IMR-90 (cell line): Measurements from ENCODE around the gene RNPEPL1. TPM values are rescaled to one million over a fixed set of nuclear protein-coding genes. Genes with fewer than 3 reads are reported as not detected.

Experiments
- ATAC-seq: fragments of 200-7000 bp; cut with Tn5 transposase; 2 replicates; pipeline ENCODE4 v1.9.1; 2020; ENCODE audit warnings: low read depth, mild to moderate bottlenecking, moderate library complexity
- BruUV-seq: library from RNA; stranded (reverse); fragments of 400-500 nt; replicated peaks from 2 replicates; lab custom pipeline; 2021; lab: Mats Ljungman, UMichigan
- CTCF ChIA-PET: fragments of 300-600 bp; formaldehyde crosslinking; extraction: SDS; loops from one replicate; lab custom pipeline; 2021; ENCODE audit warnings: antibody characterized with exemption; lab: Yijun Ruan, JAX
- POLR2A ChIA-PET: fragments of 300-600 bp; sonication (Branson Sonifier 250); formaldehyde crosslinking; loops from one replicate; lab custom pipeline; 2022; ENCODE audit warnings: antibody characterized with exemption; ENCODE audit not compliant: unreplicated experiment; lab: Charles Lee
- DNase-seq: peaks from one replicate; pipeline ENCODE4 v3.0.0; 2013
- H2AFZ ChIP-seq: replicated peaks from 2 replicates; pipeline ENCODE3; 2013; ENCODE audit warnings: low read length, mild to moderate bottlenecking; ENCODE audit not compliant: poor library complexity
- H2AK5ac ChIP-seq: 2 replicates; pipeline ENCODE4 v1.6.1; 2013; ENCODE audit warnings: low read depth, low read length, inconsistent platforms
- H2AK9ac ChIP-seq: replicated peaks from 2 replicates; pipeline ENCODE3; 2013; ENCODE audit warnings: mild to moderate bottlenecking, low read depth, low read length, moderate library complexity; ENCODE audit not compliant: poor library complexity
- H2BK120ac ChIP-seq: 2 replicates; pipeline ENCODE4 v1.6.1; 2013; ENCODE audit warnings: low read depth, low read length, inconsistent platforms
- H2BK15ac ChIP-seq: 3 replicates; pipeline ENCODE4 v1.6.1; 2013; ENCODE audit warnings: low read depth, low read length, inconsistent platforms
- H2BK20ac ChIP-seq: 2 replicates; pipeline ENCODE4 v1.6.1; 2013; ENCODE audit warnings: low read depth, mild to moderate bottlenecking, inconsistent platforms, low read length, moderate library complexity
- H2BK5ac ChIP-seq: 2 replicates; pipeline ENCODE4 v1.6.1; 2013; ENCODE audit warnings: mild to moderate bottlenecking, low read depth, low read length, inconsistent platforms; ENCODE audit not compliant: poor library complexity, severe bottlenecking
- H3K14ac ChIP-seq: replicated peaks from 2 replicates; pipeline ENCODE4 v1.6.1; 2013; ENCODE audit warnings: low read depth, low read length, inconsistent platforms
- H3K18ac ChIP-seq: 2 replicates; pipeline ENCODE4 v1.6.1; 2013; ENCODE audit warnings: low read depth, low read length, control low read depth
- H3K23ac ChIP-seq: 2 replicates; pipeline ENCODE4 v1.6.1; 2013; ENCODE audit warnings: low read depth, low read length, inconsistent platforms
- H3K27ac ChIP-seq: 2 replicates; pipeline ENCODE4 v1.5.1; 2013; ENCODE audit warnings: mild to moderate bottlenecking, control low read depth, low read length; ENCODE audit not compliant: insufficient read depth
- H3K27me3 ChIP-seq: 2 replicates; pipeline ENCODE4 v1.6.1; 2013; ENCODE audit warnings: low read length; ENCODE audit not compliant: control insufficient read depth, insufficient read depth
- H3K36me3 ChIP-seq: 2 replicates; pipeline ENCODE4 v1.6.1; 2013; ENCODE audit warnings: low read length, mixed read lengths; ENCODE audit not compliant: control insufficient read depth, insufficient read depth
- H3K4ac ChIP-seq: 2 replicates; pipeline ENCODE4 v1.6.1; 2013; ENCODE audit warnings: low read depth, low read length, inconsistent platforms
- H3K4me1 ChIP-seq: 2 replicates; pipeline ENCODE4 v1.6.1; 2013; ENCODE audit warnings: low read length, mixed read lengths; ENCODE audit not compliant: control insufficient read depth, insufficient read depth
- H3K4me2 ChIP-seq: 2 replicates; pipeline ENCODE4 v1.6.1; 2013; ENCODE audit warnings: low read depth, mild to moderate bottlenecking, control low read depth, low read length, moderate library complexity
- H3K4me3 ChIP-seq: 2 replicates; pipeline ENCODE4 v1.5.1; 2013; ENCODE audit warnings: low read depth, mild to moderate bottlenecking, control low read depth, low read length, moderate library complexity; ENCODE audit not compliant: insufficient read depth
- H3K56ac ChIP-seq: 2 replicates; pipeline ENCODE4 v1.6.1; 2013; ENCODE audit warnings: low read length, inconsistent platforms; ENCODE audit not compliant: insufficient read depth; ENCODE audit errors: extremely low read depth
- H3K79me1 ChIP-seq, 2 experiments: 2 replicates each; pipeline ENCODE4 v1.6.1; 2013; ENCODE audit warnings: low read length in 2 of 2, inconsistent platforms in 1 of 2, low read depth in 1 of 2
- H3K9ac ChIP-seq: 2 replicates; pipeline ENCODE4 v1.6.1; 2013; ENCODE audit warnings: low read depth, low read length, control low read depth
- H3K9me1 ChIP-seq: 2 replicates; pipeline ENCODE4 v1.6.1; 2013; ENCODE audit warnings: low read length, inconsistent platforms; ENCODE audit not compliant: insufficient read depth
- H3K9me3 ChIP-seq: 2 replicates; pipeline ENCODE4 v1.6.1; 2013; ENCODE audit warnings: low read length; ENCODE audit not compliant: control insufficient read depth, insufficient read depth
- H4K20me1 ChIP-seq: 2 replicates; pipeline ENCODE4 v1.6.1; 2013; ENCODE audit warnings: low read length, inconsistent platforms; ENCODE audit not compliant: insufficient read depth
- H4K5ac ChIP-seq: 2 replicates; pipeline ENCODE4 v1.6.1; 2013; ENCODE audit warnings: mild to moderate bottlenecking, low read depth, low read length, control low read depth
- H4K8ac ChIP-seq, 2 experiments: 2 replicates each; pipeline ENCODE4 v1.6.1; 2013; ENCODE audit warnings: low read depth in 2 of 2, low read length in 2 of 2, control low read depth in 1 of 2, inconsistent platforms in 1 of 2
- H4K91ac ChIP-seq: 2 replicates; pipeline ENCODE4 v1.6.1; 2013; ENCODE audit warnings: low read depth, low read length, inconsistent platforms; ENCODE audit not compliant: insufficient read depth
- BHLHE40 ChIP-seq: fragments of 150-350 bp; IDR thresholded peaks from 2 replicates; pipeline ENCODE4 v1.6.1; 2016; ENCODE audit warnings: mild to moderate bottlenecking, low read depth, low read length
- CEBPB ChIP-seq: IDR thresholded peaks from 2 replicates; pipeline ENCODE4 v1.6.1; 2012; ENCODE audit warnings: low read depth, low read length, improper control_type of control experiment
- CHD1 ChIP-seq: IDR thresholded peaks from 2 replicates; pipeline ENCODE4 v1.6.1; 2012; ENCODE audit warnings: low read depth, low read length, improper control_type of control experiment
- MAFK ChIP-seq: IDR thresholded peaks from 2 replicates; pipeline ENCODE4 v1.6.1; 2012; ENCODE audit warnings: low read depth, low read length, improper control_type of control experiment
- MAZ ChIP-seq: IDR thresholded peaks from 2 replicates; pipeline ENCODE4 v1.6.1; 2012; ENCODE audit warnings: low read depth, mild to moderate bottlenecking, low read length, improper control_type of control experiment, moderate library complexity, borderline replicate concordance
- MXI1 ChIP-seq: IDR thresholded peaks from 2 replicates; pipeline ENCODE4 v1.6.1; 2012; ENCODE audit warnings: low read depth, mild to moderate bottlenecking, low read length, moderate library complexity, borderline replicate concordance
- NFE2L2 ChIP-seq: fragments of 150-350 bp; IDR thresholded peaks from 2 replicates; pipeline ENCODE4 v1.6.1; 2016; ENCODE audit warnings: low read depth, mild to moderate bottlenecking, low read length
- POLR2A ChIP-seq: IDR thresholded peaks from 2 replicates; pipeline ENCODE4 v1.6.1; 2012; ENCODE audit warnings: mild to moderate bottlenecking, low read depth, low read length
- RAD21 ChIP-seq: IDR thresholded peaks from 2 replicates; pipeline ENCODE4 v1.6.1; 2012; ENCODE audit warnings: low read length, improper control_type of control experiment
- RCOR1 ChIP-seq: IDR thresholded peaks from 2 replicates; pipeline ENCODE4 v1.6.1; 2012; ENCODE audit warnings: mild to moderate bottlenecking, low read length, improper control_type of control experiment; ENCODE audit not compliant: insufficient replicate concordance
- RFX5 ChIP-seq: IDR thresholded peaks from 2 replicates; pipeline ENCODE4 v1.8.0; 2012; ENCODE audit warnings: low read depth, mild to moderate bottlenecking, low read length, moderate library complexity
- SMC3 ChIP-seq: fragments of 150-350 bp; IDR thresholded peaks from 2 replicates; pipeline ENCODE4 v1.6.1; 2016; ENCODE audit warnings: low read depth, mild to moderate bottlenecking, antibody characterized with exemption, low read length, moderate library complexity
- WGBS, 2 experiments: methylation state at CpG; one replicate each; pipeline versions ENCODE4 v1.1.5 to v1.1.7; 2013; ENCODE audit warnings: missing lambda C conversion rate in 2 of 2; ENCODE audit not compliant: insufficient read length in 1 of 2; ENCODE audit errors: extremely low coverage in 2 of 2; 5-methylcytosine and 5-hydroxymethylcytosine counted together
- dilution Hi-C: fragments of 300-500 bp; cut with HindIII; formaldehyde crosslinking; loops from one replicate; pipeline ENCODE4 v1.14.3; 2018; ENCODE audit warnings: low sequenced_read_pairs; ENCODE audit not compliant: unreplicated experiment
- in situ Hi-C: fragments of 300-500 bp; cut with MboI; formaldehyde crosslinking; loops from 3 replicates; pipeline ENCODE4 v1.14.3; 2019; ENCODE audit warnings: low sequenced_read_pairs, inconsistent platforms, mixed read lengths
- intact Hi-C: fragments of 100-400 bp; cut with micrococcal nuclease; formaldehyde crosslinking; loops from 2 replicates; pipeline ENCODE4 v1.10.0; 2022
- polyA plus RNA-seq, 3 experiments: library from polyadenylated mRNA; depleted of rRNA; stranded (reverse); fragments of >200 nt; gene quantifications; 2 replicates each; pipeline ENCODE4 v1.2.3, GENCODE V29; 2012; ENCODE audit warnings: low replicate concordance in 1 of 3
- total RNA-seq: library from RNA; depleted of rRNA; stranded (reverse); fragments of >200 nt; gene quantifications from 2 replicates; pipeline ENCODE4 v1.2.3, GENCODE V29; 2012
- TF ChIP-seq, protein P1 (sequence below): fragments of 150-350 bp; IDR thresholded peaks from 2 replicates; pipeline ENCODE4 v1.6.1; 2016; ENCODE audit warnings: low read depth, mild to moderate bottlenecking, low read length, moderate library complexity, borderline replicate concordance
- TF ChIP-seq, protein P2 (sequence below): conservative IDR thresholded peaks from 2 replicates; pipeline ENCODE4 v1.5.1; 2012; ENCODE audit warnings: mild to moderate bottlenecking, low read depth, low read length, improper control_type of control experiment
- TF ChIP-seq, protein P3 (sequence below): fragments of 150-350 bp; IDR thresholded peaks from 2 replicates; pipeline ENCODE4 v1.6.1; 2017; ENCODE audit warnings: mild to moderate bottlenecking, antibody characterized with exemption, low read length, low read depth

RNPEPL1 gene
- total and polyA plus RNA-seq, 2 of the 4 experiments (the other 2 are of a cell fraction), result 3.8 to 18.7 TPM

DNA sequence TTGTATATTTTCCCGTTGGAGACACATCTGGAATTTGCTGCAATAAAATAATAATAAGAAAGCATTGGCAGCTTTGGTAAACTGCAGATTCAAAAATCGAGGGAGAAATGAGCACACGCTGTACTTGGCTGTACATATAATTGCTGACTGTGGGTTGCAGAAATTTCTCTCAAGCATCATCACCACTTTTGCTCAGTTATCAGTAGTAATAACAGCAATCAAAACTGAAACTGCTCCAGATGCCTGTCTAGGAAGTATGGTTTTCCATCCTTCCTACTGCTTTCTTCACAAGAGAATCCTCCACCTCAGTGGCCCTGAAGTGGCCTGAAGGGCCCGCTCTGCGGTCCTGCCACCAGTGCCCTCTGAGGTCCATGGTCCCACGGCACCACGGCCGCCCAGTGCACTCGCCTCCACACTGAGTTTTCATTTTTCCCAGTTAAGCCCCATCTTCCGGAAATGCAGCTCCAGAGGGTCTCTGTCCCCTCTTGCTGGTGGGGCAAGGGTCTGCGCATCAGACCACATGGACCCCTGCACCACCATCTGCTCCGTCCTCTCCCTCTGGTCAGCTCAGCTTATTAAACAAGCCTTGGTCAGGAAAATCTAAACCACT lies 4.2 kb upstream of the RNPEPL1 start:
- ChIA-PET CTCF (no interaction called here), POLR2A (no interaction called here)
- Histone ChIP-seq H3K27me3 (no peaks in the 10 kb centered on the region), H3K56ac (no peak overlapping the region), H2BK15ac (peak overlapping the region; percentile 74; the same call in 2 of the 3 replicates), H3K36me3 (no peaks in the 10 kb centered on the region; the same call in 1 of the 2 replicates), H3K23ac (no peak overlapping the region), H3K79me1 (peaks cover 18 to 63% of the 10 kb centered on the region in 2 experiments), H4K5ac (peak overlapping the region; percentile 16; the same call in 1 of the 2 replicates), H3K9me3 (no peaks in the 10 kb centered on the region), H3K4me3 (no peak overlapping the region), H2AK5ac (peak overlapping the region; percentile 95), H2AK9ac (no peak overlapping the region), H3K14ac (0 out of 2 replicates have a peak overlapping the region, but pooled peaks have one; percentile 73), H2AFZ (no peak overlapping the region), H4K20me1 (peaks cover 14% of the 10 kb centered on the region), H4K91ac (peak overlapping the region; percentile 83), H3K27ac (peak overlapping the region; percentile 75; the same call in 1 of the 2 replicates), H3K4me1 (peaks cover 33% of the 10 kb centered on the region), H3K9me1 (peaks cover 34% of the 10 kb centered on the region), H2BK120ac (peak overlapping the region; percentile 73), H2BK20ac (peak overlapping the region; percentile 71; the same call in 1 of the 2 replicates), H3K18ac (no peak overlapping the region; the same call in 1 of the 2 replicates), H3K9ac (no peak overlapping the region), H4K8ac (peak overlapping the region in 1 of 2 experiments; percentile 51; a peak in 1 of 4 replicates), H2BK5ac (peak overlapping the region; percentile 95), H3K4ac (peak overlapping the region; percentile 76), H3K4me2 (no peak overlapping the region)
- TF ChIP-seq CHD1 (no peak), POLR2A (no peak), BHLHE40 (no peak), RFX5 (no peak), CEBPB (no peak), MAFK (no peak), NFE2L2 (no peak), RCOR1 (no peak), RAD21 (no peak), MXI1 (no peak), MAZ (no peak), SMC3 (no peak)
- TF ChIP-seq, protein P1, sequence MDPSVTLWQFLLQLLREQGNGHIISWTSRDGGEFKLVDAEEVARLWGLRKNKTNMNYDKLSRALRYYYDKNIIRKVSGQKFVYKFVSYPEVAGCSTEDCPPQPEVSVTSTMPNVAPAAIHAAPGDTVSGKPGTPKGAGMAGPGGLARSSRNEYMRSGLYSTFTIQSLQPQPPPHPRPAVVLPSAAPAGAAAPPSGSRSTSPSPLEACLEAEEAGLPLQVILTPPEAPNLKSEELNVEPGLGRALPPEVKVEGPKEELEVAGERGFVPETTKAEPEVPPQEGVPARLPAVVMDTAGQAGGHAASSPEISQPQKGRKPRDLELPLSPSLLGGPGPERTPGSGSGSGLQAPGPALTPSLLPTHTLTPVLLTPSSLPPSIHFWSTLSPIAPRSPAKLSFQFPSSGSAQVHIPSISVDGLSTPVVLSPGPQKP, result no peak
- TF ChIP-seq, protein P2, sequence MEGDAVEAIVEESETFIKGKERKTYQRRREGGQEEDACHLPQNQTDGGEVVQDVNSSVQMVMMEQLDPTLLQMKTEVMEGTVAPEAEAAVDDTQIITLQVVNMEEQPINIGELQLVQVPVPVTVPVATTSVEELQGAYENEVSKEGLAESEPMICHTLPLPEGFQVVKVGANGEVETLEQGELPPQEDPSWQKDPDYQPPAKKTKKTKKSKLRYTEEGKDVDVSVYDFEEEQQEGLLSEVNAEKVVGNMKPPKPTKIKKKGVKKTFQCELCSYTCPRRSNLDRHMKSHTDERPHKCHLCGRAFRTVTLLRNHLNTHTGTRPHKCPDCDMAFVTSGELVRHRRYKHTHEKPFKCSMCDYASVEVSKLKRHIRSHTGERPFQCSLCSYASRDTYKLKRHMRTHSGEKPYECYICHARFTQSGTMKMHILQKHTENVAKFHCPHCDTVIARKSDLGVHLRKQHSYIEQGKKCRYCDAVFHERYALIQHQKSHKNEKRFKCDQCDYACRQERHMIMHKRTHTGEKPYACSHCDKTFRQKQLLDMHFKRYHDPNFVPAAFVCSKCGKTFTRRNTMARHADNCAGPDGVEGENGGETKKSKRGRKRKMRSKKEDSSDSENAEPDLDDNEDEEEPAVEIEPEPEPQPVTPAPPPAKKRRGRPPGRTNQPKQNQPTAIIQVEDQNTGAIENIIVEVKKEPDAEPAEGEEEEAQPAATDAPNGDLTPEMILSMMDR, result no peak
- TF ChIP-seq, protein P3, sequence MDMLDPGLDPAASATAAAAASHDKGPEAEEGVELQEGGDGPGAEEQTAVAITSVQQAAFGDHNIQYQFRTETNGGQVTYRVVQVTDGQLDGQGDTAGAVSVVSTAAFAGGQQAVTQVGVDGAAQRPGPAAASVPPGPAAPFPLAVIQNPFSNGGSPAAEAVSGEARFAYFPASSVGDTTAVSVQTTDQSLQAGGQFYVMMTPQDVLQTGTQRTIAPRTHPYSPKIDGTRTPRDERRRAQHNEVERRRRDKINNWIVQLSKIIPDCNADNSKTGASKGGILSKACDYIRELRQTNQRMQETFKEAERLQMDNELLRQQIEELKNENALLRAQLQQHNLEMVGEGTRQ, result no peak
- DNase-seq (no peak), ATAC-seq (no peak)
- WGBS, 2 experiments, result 100% methylated on average over 1 of the region's 12 CpGs; no CpG with 5 or more reads in 1 of the 2 experiments
- dilution Hi-C loops, result no loop called here
- intact Hi-C loops, result loop anchor here (10.0 kb wide), 1 partner anchor 431 kb away; the partner anchor contains the start of gene SNED1
- BruUV-seq, result no TSS peak
- in situ Hi-C loops, result no loop called here
